ENCODE data around the gene NAV2.

NAV2 gene

DNA sequence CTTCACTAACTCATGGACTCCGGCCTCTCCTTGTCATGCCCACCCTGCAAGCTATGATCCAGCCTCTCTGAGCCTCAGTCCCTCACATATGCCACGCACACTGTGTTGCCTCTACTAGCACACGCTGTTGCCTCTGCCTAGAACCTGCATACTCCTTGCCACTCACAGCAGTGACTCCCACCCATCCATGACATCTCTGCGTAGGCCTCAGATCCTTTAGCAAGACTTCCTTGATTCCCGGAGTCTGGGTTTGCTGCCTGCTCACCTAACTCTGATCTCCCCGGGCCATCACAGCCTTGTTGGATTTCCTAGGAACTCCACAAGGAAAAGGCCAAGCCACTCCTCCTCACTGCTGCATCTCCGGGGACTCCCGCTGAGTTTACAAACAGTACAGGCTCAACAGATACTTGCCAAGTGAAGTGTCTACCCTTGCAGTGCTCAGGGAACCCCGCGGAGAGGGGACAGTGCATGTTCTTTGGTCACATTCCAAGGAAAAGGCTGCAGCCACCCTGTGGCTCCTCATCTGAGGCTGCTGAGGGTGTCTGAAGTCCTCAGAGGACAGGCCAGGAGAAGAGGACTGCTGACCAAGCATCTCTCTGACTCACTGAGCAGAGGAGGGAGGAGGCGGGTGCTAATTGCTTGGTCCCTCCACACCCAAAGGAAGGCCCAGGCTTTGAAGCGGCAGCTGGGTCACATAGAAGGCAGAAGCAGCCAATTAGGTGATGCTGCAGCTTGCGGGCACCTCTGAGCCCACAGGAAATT, 42.4 kb upstream of the NAV2 start:
- peak; percentile 67 for DNase-seq (ENCODE audit: low read depth)
- TF ChIP-seq, protein P1, sequence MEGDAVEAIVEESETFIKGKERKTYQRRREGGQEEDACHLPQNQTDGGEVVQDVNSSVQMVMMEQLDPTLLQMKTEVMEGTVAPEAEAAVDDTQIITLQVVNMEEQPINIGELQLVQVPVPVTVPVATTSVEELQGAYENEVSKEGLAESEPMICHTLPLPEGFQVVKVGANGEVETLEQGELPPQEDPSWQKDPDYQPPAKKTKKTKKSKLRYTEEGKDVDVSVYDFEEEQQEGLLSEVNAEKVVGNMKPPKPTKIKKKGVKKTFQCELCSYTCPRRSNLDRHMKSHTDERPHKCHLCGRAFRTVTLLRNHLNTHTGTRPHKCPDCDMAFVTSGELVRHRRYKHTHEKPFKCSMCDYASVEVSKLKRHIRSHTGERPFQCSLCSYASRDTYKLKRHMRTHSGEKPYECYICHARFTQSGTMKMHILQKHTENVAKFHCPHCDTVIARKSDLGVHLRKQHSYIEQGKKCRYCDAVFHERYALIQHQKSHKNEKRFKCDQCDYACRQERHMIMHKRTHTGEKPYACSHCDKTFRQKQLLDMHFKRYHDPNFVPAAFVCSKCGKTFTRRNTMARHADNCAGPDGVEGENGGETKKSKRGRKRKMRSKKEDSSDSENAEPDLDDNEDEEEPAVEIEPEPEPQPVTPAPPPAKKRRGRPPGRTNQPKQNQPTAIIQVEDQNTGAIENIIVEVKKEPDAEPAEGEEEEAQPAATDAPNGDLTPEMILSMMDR (conservative IDR thresholded peaks at IDR 0.05; ENCODE audit: control insufficient read depth, insufficient read depth, low read depth, low read length): no peak
- H3K4me3 ChIP-seq (ENCODE audit: control insufficient read depth, low read depth, low read length): no peak overlapping the region

DNA sequence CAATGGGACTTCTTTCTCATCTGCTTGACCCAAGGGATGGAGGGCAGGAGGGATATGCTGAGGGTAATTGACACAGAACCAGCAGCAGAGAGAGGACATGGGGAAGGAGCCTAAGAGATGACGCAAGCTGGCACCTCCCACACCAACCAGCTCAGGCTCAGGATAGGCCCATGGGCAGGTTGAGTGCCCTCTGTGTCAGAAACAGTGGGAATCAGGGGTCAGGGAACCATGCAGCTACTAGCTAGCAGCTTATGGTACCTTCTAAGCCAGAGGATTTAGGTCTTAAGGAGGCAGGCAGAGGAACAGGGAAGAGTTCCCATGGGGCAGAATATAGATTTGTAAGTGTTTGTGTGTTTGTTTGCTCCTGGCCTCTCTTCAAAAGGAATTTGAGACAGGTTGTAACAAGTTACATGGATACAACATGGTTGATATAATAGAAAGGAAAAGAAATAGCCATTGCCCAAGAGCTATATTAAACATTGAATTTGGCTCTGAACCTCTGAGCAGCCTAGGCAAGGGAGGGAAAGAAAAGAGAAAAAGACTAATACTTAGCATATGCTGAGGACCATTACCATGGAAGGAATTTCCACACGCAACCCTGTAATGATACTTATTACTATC, 39.9 kb upstream of the NAV2 start:
- no peak for DNase-seq (ENCODE audit: low read depth)
- no peak overlapping the region for H3K4me3 ChIP-seq (ENCODE audit: control insufficient read depth, low read depth, low read length)
- TF ChIP-seq, protein P1 (conservative IDR thresholded peaks at IDR 0.05; ENCODE audit: control insufficient read depth, insufficient read depth, low read depth, low read length): no peak

DNA sequence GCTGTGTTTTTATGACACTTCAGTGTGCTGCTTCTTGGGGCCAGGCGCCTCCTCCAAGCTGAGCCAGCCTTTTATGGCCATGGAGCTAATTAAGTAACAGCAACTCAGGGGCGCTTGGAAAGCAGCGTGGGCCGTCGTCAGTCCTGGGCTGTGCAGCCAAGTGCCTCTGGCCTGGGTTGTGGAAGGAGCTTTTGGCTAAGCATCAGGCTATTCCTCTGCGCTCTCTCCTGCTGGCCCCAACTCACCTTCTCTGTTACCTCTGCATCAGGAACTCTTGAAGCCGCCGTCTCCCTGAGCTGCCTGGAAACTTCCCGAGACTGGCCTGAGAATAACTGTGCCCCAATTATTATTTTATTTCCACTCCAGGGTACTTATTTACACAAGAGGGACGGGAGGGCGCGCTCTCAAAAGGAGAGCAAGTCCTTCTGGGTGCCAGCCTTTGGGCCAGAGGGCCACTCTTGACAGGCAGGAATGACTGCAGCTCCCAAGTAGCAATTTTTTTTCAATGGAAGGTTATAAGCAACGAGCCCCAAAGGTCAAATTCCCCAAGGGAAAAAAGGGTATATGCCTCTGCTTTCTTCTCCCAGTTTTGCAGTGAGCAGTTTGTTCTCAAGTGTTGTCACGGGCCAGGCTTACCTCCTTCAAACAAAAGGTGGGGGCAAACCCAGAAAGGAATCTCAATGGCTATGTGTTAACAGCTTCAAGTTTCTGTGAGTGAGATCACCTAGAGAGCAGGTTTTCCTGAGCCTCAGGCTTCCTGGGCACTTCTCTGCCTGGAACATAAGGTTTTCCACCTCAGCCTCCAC, 38.5 kb upstream of the NAV2 start:
- no peak overlapping the region for H3K4me3 ChIP-seq (ENCODE audit: control insufficient read depth, low read depth, low read length)
- TF ChIP-seq, protein P1 (conservative IDR thresholded peaks at IDR 0.05; ENCODE audit: control insufficient read depth, insufficient read depth, low read depth, low read length): no peak
- DNase-seq (ENCODE audit: low read depth): peak; percentile 42

DNA sequence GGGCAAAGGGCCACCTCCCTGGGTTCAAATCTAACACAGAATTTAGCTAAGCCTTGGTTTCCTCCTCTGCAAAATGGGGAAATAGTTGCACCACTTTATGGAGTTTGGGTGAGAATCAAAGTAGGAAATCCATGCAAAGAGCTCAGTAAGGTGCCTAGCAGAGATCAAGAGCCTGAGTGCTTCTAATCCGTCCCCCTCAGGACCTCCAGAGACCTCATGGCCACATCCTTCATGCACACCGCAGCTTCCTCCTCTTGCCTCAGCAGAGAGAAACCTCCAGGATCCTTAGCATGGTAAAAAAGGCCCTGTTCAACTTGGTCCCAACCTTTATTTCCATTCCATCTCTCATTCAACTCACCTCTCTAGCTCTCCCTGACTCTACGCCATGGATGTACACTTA, 37.8 kb upstream of the NAV2 start:
- no peak overlapping the region for H3K4me3 ChIP-seq (ENCODE audit: control insufficient read depth, low read depth, low read length)
- no peak for DNase-seq (ENCODE audit: low read depth)
- TF ChIP-seq, protein P1 (conservative IDR thresholded peaks at IDR 0.05; ENCODE audit: control insufficient read depth, insufficient read depth, low read depth, low read length): no peak

DNA sequence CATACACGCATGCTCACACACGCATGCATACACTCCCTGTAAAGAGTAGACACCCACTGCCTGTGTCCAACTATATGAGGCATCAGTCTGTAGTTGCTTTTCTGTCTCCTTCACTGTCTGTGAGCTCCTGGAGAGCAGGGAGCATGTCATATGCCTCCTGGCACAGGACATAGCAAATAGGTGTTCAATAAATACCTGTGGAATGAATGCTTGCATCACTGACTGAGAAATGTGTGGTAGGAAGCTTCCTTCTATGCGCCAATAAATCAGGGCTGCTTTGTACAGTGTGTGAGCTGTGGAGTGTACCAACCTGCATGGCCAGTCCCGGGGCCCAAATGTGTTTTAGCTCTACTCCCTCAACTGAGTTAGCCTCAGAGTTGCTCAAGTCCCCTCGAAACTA, 37.2 kb upstream of the NAV2 start:
- no peak overlapping the region for H3K4me3 ChIP-seq (ENCODE audit: control insufficient read depth, low read depth, low read length)
- TF ChIP-seq, protein P1 (conservative IDR thresholded peaks at IDR 0.05; ENCODE audit: control insufficient read depth, insufficient read depth, low read depth, low read length): no peak

DNA sequence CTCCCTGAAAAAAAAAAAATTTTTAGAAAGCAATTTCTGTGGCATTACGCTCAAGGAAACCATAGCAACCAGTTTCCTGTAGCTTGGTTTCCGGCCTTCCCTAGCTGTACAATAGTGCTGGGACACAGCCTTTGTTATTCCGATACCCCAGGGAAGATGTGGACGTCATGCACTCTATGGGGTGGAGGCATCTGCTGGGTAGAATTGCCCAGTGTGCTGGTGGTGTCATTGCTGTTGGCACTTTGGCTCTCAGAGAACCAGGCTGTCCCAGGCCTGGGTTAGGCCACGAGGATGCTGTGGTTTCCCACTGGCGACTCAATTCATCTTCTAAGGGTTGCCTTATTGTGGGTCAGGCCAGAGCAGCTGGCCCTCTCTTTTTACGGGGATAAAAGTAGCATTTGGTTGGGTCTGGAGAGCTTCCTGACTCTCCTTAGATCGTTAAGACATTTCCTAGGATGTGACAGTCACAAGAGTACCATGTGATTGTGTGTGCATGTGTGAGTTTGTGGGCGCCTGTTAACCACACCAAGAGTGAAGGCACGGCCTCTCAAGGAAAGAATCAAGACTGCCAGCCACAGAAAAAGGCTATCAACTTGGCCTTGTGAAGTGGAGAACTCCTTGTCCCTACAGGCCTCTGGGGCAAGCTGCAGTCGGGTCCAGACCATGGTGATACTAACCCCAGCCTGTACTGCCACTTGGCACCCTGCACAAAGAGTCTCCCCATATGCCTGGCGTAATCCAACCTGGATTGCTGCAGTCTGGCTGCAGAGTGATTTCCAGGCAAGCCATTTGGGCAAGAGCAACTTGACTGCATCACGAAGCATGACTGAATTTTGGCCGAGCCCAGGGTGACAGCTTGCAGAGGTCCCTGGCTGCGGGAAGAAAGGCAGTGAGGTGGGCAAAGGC, 35.9 kb upstream of the NAV2 start:
- TF ChIP-seq, protein P1 (conservative IDR thresholded peaks at IDR 0.05; ENCODE audit: control insufficient read depth, insufficient read depth, low read depth, low read length): no peak
- no peak for DNase-seq (ENCODE audit: low read depth)
- H3K4me3 ChIP-seq (ENCODE audit: control insufficient read depth, low read depth, low read length): no peak overlapping the region

More for the DNA sequence above, 37.2 kb upstream of the NAV2 start:
- no peak for DNase-seq (ENCODE audit: low read depth)
